OCI-LY3 (cell line): ENCODE data around the gene INPP5A.

ENCODE experiments used
- H2AFZ ChIP-seq: fragments of 200-600, 300-600 bp; shearing (Covaris generic); 2 replicates; pipeline ENCODE4 v1.6.0; 2014; ENCODE audit warnings: antibody characterized with exemption, low read depth, low read length
- H3K27ac ChIP-seq: fragments of 200-600, 300-600 bp; sonication (generic); 2 replicates; pipeline ENCODE4 v1.5.1; 2014; ENCODE audit warnings: mild to moderate bottlenecking, low read length, moderate library complexity, mixed read lengths
- H3K27me3 ChIP-seq: fragments of 200-600, 300-600 bp; sonication (generic); 2 replicates; pipeline ENCODE4 v1.6.1; 2014; ENCODE audit warnings: low read depth, low read length, mixed read lengths
- H3K36me3 ChIP-seq: fragments of 200-600, 300-600 bp; sonication (generic); replicated peaks from 2 replicates; pipeline ENCODE3; 2014; ENCODE audit warnings: low read depth, low read length, mixed read lengths
- H3K4me1 ChIP-seq: fragments of 300-600, 200-600 bp; sonication (generic); 2 replicates; pipeline ENCODE4 v1.6.1; 2014; ENCODE audit warnings: low read length, mixed read lengths
- H3K4me2 ChIP-seq: fragments of 200-600, 300-600 bp; sonication (generic); 2 replicates; pipeline ENCODE4 v1.6.1; 2014; ENCODE audit warnings: low read length, mixed read lengths
- H3K4me3 ChIP-seq: fragments of 300-600, 200-600 bp; sonication (generic); 2 replicates; pipeline ENCODE4 v1.5.1; 2014; ENCODE audit warnings: antibody characterized with exemption, mild to moderate bottlenecking, low read length, moderate library complexity
- H3K79me2 ChIP-seq: fragments of 300-600, 200-600 bp; shearing (Covaris generic); 2 replicates; pipeline ENCODE4 v1.6.1; 2014; ENCODE audit warnings: mild to moderate bottlenecking, low read length, mixed read lengths
- H3K9ac ChIP-seq: fragments of 300-600, 200-600 bp; shearing (Covaris generic); 2 replicates; pipeline ENCODE4 v1.6.0; 2014; ENCODE audit warnings: mild to moderate bottlenecking, low read length, moderate library complexity
- H3K9me3 ChIP-seq: fragments of 200-600, 300-600 bp; shearing (Covaris generic); 2 replicates; pipeline ENCODE4 v1.6.1; 2014; ENCODE audit warnings: low read length, mixed read lengths; ENCODE audit not compliant: insufficient read depth
- H4K20me1 ChIP-seq: fragments of 200-600, 300-600 bp; sonication (generic); 2 replicates; pipeline ENCODE4 v1.6.1; 2016; ENCODE audit warnings: low read length, mixed read lengths; ENCODE audit not compliant: insufficient read depth
- CTCF ChIP-seq: fragments of 200-600, 300-600 bp; sonication (generic); IDR thresholded peaks from 2 replicates; pipeline ENCODE4 v1.5.1; 2014; ENCODE audit warnings: antibody characterized with exemption, low read length, low read depth
- EZH2phosphoT487 ChIP-seq: fragments of 200-600 bp; shearing (Covaris generic); IDR thresholded peaks from 2 replicates; pipeline ENCODE4 v1.6.1; 2018; ENCODE audit warnings: antibody characterized with exemption, mixed run types, low read depth

Gene INPP5A

GRCh38 chr10:132710036-132710686 is 172.6 kb downstream of the INPP5A start:
- Histone ChIP-seq H3K4me1 (no peaks in the 10 kb centered on the region), H3K9ac (no peak overlapping the region), H3K4me3 (no peak overlapping the region), H3K9me3 (no peaks in the 10 kb centered on the region), H3K27ac (no peak overlapping the region), H3K4me2 (no peak overlapping the region), H2AFZ (no peak overlapping the region), H3K27me3 (no peaks in the 10 kb centered on the region), H3K79me2 (no peaks in the 10 kb centered on the region), H4K20me1 (no peaks in the 10 kb centered on the region), H3K36me3 (no peaks in the 10 kb centered on the region)
- TF ChIP-seq EZH2phosphoT487 (no peak), CTCF (no peak)

DNA sequence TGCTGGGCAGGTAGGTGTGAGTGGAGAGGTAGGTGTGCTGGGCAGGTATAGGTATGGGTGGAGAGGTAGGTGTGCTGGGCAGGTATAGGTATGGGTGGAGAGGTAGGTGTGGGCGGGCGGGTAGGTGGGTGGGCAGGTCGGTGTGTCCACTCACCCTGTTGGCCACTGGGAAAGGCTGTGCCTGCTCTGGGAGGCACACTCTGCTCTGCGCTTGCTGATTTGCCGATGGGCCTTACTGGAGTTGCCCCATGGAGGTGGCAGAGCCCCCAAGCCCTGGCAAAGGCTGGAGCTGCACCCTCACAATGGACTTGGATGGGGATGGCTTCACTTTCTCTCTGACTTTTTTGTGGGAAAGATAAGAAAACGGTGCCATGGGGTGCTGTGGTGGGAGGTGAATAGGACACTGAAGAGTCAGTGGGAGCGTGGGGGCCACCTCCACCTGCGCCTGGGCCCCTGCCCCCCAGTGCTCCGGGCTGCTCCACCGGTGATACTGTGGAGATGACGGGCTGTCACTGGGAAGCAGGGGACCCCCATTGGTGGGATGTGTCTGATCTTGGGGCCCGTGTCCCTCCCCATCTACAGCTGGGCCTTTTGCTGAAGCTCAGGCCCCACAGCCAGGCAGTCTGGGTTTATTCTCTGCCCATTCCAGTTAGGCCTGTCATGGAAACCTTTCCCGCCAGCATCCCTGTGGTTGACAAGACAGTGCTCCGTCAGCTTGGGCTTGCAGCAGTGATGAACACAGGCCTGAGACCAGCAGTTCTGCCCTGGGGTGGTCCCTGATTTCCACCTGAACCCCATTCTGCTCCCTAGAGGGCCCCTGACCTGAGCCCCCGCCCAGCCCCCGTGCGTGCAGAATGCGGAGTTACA is 173.4 kb downstream of the INPP5A start:
- TF ChIP-seq CTCF (no peak), EZH2phosphoT487 (no peak)
- Histone ChIP-seq H3K79me2 (no peaks in the 10 kb centered on the region), H4K20me1 (no peaks in the 10 kb centered on the region), H3K4me1 (no peaks in the 10 kb centered on the region), H3K4me2 (no peak overlapping the region), H3K36me3 (no peaks in the 10 kb centered on the region), H3K9me3 (no peaks in the 10 kb centered on the region), H3K9ac (no peak overlapping the region), H2AFZ (no peak overlapping the region), H3K27ac (no peak overlapping the region), H3K4me3 (no peak overlapping the region), H3K27me3 (no peaks in the 10 kb centered on the region)

- TF ChIP-seq EZH2phosphoT487 (no peak), CTCF (no peak)
- Histone ChIP-seq H2AFZ (no peak overlapping the region), H3K4me1 (no peaks in the 10 kb centered on the region), H3K27ac (no peak overlapping the region), H3K9ac (no peak overlapping the region), H3K27me3 (no peaks in the 10 kb centered on the region), H3K4me2 (no peak overlapping the region), H3K4me3 (no peak overlapping the region), H3K36me3 (no peaks in the 10 kb centered on the region), H3K9me3 (no peaks in the 10 kb centered on the region), H3K79me2 (no peaks in the 10 kb centered on the region), H4K20me1 (no peaks in the 10 kb centered on the region)
Measured at GRCh38 chr10:132711613-132712121, 174.1 kb downstream of the INPP5A start.

DNA sequence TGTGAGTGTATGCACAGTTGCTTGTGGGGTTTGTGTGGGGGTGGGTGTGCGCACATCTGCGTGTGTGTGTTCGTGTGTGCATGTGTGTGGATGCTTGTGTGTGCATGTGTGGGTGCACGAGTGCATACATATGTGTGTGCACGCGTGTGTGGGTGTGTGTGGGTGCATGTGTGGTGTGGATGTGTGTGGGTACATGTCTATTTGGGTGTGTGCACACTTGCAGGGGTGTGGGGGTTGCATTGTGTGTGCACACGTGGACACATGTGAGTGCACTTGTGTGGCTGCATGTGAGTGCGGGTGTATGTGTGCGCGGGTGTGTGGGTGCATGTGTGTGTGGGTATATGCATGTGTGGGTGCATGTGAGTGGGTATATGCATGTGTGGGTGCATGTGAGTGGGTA is 174.7 kb downstream of the INPP5A start:
- Histone ChIP-seq H3K9ac (no peak overlapping the region), H3K36me3 (no peaks in the 10 kb centered on the region), H3K4me2 (no peak overlapping the region), H3K27ac (no peak overlapping the region), H2AFZ (no peak overlapping the region), H3K4me1 (no peaks in the 10 kb centered on the region), H3K9me3 (no peaks in the 10 kb centered on the region), H3K79me2 (no peaks in the 10 kb centered on the region), H3K4me3 (no peak overlapping the region), H4K20me1 (no peaks in the 10 kb centered on the region), H3K27me3 (no peaks in the 10 kb centered on the region)
- TF ChIP-seq EZH2phosphoT487 (no peak), CTCF (no peak)
